GM19035 (cell line): ENCODE data around the gene MITF.

ENCODE experiments used
- ATAC-seq: cut with Tn5 transposase; IDR thresholded peaks from one replicate; pipeline ENCODE4 v1.9.1; 2021; ENCODE audit not compliant: unreplicated experiment

Gene MITF

GRCh38 chr3:70000563-70001081 lies 261.4 kb downstream of the MITF start:
- ATAC-seq = no peak

- ATAC-seq = no peak
Observed at GRCh38 chr3:70003119-70003518, 263.9 kb downstream of the MITF start.

- ATAC-seq = no peak
Observed at GRCh38 chr3:70006089-70006488, 266.8 kb downstream of the MITF start.

GRCh38 chr3:70010346-70010745 lies 271.1 kb downstream of the MITF start:
- no peak for ATAC-seq

GRCh38 chr3:70011582-70011981 lies 272.3 kb downstream of the MITF start:
- ATAC-seq = no peak
